Ureter (tissue), 1 donor: ENCODE results near the gene FAM81B. TPM values are rescaled to one million over a fixed set of nuclear protein-coding genes. Genes with fewer than 3 reads are reported as not detected.
"Not testable (repeated sequence)": the region's sequence is repeated elsewhere in the genome, so short reads cannot be mapped to it uniquely, and the experiment has no call there.

Experiments used
- DNase-seq: peaks from one replicate; pipeline ENCODE4 v3.0.0-alpha.2; 2020; ENCODE audit warnings: low spot score
- total RNA-seq: library from RNA; stranded (reverse); gene quantifications from one replicate; pipeline ENCODE4 v1.2.4, GENCODE V29; 2023
- donor health status: DM: yes; HTN: yes; CAD: no.

The FAM81B gene, protein sequence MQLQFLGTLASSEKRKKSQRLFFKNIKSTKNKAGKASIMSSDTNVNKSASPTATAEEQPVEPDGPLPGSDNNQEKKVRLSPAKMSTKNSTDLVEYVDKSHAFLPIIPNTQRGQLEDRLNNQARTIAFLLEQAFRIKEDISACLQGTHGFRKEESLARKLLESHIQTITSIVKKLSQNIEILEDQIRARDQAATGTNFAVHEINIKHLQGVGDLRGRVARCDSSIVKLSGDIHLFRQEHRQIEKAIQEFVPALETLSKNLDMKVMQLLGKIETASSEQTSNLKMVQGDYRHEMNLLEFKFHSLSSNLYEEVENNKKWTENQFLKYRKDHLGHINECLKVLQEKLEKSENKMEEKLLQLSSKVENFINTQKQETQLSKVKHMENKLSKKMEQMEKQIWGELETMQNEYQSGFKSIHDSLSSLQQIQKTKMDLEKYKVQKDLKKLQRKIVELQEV
- total RNA-seq, result 0.57 TPM

DNA sequence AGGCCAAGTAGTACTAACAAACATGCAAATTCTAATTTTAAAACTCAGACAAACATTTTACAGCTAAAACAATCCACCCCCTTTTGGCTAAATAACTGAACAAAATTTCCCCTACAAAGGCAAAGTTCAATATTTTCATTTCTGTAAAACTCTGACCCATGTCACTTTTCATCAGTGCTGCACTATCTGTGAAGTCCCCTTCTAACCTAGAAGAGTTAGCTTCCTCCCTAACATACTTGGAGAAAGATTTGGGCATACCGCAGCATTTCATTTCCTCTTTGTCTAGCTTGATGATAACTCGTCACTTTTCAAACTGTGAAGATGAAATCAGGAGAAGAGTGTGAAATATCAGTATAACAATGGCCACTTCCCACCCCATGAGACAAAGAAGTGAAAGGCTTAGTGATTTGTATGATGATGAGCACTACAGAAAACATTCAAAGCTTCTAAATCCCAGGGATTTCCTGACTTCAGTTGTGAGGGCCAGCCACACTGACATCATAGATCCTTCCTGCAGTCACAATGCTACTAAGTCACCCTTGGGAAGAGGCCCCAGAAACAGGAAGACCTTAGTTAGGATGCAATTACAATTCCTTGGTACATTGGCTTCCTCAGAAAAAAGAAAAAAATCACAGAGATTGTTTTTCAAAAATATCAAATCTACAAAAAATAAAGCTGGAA lies at the start of gene FAM81B:
FAM81B (plus strand) TSS at position 555 of the 681 bp plus-strand sequence; CDS start at position 579, 24 bp downstream.
- no peak for DNase-seq

DNA sequence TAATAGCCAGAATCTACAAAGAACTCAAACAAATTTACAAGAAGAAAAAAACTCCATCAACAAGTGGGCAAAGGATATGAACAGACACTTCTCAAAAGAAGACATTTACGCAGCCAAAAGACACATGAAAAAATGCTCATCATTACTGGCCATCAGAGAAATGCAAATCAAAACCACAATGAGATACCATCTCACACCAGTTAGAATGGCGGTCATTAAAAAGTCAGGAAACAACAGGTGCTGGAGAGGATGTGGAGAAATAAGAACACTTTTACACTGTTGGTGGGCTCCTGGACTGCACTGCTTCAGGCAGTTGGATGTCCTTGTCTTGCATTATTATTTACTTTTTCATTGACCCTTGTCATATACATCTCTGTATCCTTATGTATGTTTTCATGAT lies 49.7 kb upstream of the FAM81B start:
- not testable (repeated sequence) for DNase-seq

DNA sequence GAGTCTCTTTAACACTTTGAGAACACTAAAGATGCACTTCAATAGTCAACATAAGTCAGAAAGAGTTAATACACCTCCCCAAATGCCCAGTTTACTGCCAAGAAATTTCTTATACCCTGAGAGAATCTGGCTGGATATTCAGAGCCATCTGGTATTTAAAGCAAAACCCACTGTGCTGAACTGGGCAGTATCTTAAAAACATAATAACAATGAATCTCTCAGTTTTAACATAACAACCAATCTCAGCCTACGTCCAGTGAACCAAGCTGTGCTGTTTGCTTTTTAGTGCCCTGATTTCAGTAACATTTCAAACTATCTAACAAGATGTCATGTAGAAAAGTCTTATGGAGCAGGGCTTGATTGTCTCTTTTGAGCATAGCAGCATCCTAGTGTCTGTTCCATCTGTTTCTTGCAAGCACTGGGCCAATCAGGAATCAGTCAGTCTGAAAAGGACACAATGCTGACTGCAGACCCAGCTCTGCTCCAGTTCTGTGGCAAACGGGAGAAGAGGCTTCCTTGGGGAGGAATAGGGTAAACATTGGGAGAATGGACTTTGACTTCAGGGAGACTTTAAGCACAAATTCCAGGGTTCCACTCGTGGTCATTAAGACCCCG lies 43.6 kb upstream of the FAM81B start:
- no peak for DNase-seq

DNA sequence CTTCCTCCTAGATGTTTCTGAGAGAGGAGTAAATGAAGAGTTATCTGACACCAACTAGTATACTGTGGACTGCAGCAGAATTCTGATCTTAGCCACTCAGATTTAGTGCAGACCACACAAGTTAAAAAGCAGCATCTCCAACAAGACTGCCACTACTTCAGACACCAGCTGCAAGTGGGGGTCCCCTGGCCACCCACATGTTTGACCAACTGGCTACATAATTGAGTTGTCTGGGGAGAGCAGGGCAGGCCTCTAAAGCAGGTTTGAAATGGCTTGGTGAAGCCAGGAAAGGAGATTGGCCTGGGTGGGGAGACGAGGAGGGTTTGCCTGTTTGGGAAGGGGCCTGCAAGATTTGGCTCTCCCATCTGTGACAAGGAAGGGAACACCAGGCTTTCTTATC lies 40.5 kb upstream of the FAM81B start:
- no peak for DNase-seq

DNA sequence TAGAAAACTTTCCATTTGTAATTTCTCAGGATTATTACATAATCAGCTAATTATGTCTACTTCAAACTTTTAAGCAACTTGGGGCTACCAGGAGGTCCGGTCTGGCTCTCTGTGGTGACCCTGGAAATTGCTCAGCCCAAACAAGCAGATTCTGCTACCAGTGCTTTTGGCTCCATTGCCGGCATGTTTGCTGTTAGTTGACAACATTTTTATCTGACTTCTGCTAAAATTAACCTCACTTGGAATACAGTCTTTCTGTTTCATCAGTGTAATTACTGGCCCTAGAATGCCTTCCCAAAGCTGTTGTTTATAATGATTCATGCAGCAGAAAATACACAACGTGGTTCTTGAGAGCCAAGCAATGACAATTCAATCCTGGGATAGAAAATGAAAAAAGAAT lies 38.5 kb upstream of the FAM81B start:
- DNase-seq, result no peak

DNA sequence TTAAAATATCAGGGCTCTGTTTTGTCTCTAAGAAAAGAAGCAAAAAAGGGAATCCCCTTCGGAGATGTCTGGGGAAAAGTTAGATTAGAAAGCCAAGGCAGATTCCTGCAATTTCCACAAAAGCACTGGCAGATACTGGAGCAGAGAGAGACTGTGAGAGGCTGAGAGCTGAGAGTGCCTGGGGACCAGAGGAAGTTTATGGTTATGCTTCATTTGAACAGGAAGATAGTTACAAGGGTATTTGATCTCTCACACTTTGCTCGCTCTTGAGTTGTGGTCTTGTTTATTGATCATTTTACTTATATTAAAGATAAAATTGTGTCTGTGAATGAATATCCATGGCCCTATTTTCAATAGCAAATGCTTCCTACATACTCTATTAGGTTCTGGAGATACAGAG lies 32.8 kb upstream of the FAM81B start:
- DNase-seq, result no peak

DNA sequence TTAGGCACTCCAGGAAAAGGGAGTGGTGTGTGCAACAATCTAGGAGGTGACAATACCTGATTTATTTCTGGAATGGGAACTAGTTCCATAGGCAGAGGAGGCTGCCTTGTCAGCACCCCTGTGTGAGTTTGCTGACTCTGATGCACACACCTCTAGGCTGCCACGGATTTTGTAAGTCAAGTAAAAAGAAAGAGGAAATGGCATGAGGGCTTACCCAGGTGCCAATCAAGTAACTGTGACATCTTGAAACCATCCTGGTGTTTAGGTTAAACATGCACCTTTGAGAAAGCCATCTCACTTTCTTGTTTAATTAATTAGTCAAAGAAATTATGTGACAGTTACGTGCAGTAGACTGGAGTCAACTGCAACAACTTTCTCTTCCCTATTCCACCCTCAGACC lies 32.3 kb upstream of the FAM81B start:
- no peak for DNase-seq

DNA sequence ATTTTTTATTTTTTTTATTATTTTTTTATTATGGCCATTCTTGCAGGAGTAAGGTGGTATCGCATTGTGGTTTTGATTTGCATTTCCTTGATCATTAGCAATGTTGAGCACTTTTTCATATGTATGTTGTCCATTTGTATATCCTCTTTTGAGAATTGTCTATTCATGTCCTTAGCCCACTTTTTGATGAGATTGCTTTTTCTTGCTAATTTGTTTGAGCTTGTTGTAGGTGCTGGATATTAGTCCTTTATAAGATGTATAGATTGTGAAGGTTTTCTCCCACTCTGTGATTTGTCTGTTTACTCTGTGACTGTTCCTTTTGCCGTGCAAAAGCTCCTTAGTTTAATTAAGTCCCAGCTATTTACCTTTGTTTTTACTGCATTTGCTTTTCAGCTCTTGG lies 30.5 kb upstream of the FAM81B start:
- not testable (repeated sequence) for DNase-seq

DNA sequence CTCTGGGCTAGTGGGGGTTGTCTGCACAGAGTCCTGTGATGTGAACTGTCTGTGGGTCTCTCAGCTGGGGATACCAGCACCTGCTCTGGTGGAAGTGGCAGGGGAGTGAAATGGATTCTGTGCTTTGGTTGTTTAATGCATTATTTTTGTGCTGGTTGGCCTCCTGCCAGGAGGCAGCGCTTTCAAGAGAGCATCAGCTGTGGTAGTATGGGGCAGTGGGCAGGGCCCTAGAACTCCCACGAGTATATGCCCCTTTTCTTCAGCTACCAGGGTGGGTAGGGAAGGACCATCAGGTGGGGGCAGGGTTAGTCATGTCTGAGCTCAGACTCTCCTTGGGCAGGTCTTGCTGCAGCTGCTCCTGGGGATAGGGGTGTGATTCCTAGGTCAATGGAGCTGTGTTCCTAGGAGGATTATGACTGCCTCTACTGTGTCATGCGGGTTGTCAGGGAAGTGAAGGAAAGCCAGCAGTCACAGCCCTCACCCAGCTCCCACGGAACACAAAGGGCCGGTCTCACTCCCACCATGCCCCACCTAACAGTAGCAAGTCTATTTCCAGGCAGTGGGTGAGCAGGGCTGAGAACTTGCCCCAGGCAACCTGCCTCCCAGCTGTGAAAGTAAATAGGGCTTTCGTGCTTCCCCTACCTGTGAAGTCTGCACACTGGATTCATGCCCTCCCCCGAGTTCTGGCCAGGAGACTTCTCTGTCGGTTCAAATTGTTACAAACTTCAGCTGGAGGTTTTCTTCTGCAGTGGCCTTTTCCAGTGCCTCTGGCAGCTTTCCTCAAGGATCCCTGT lies 25.7 kb upstream of the FAM81B start:
- DNase-seq, result no peak

DNA sequence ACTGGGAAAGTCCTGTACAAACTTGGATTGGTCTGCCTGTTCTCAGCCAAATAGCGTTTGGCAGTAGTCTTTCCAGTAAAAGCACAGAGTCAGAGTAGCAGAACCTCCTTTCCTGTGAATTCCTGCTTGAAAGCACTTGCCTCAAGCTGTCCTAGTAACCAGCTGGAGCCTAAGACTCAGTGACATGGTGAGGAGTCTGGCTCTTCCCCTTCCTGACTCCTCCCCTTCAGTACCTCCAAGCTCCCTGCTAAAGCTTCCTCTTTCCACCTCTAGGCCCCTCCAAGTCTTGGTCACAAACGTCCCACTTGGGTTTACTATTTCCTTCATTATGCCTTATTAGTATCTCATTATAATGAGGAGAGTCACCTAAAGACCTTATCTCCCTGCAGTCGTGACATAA lies 21.4 kb upstream of the FAM81B start:
- DNase-seq, result no peak

DNA sequence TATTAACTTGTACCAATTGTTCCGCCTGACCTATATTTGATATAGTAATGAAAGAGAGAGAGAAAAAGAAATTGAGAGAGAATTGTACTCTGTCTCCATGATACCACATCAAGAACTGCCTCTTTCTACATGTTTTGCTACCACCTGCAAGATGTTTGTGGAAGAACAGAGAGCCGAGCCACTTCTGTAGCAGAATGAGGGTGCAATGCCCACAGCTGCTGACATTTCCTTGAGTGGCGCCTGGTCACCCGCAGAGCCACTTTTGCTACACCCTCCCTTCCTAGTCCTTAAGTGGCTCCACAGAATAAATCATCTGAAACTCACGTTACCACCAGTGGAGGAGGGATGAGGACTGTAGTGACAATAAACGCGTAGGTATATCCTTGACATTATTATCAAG lies 17.1 kb upstream of the FAM81B start:
- no peak for DNase-seq

DNA sequence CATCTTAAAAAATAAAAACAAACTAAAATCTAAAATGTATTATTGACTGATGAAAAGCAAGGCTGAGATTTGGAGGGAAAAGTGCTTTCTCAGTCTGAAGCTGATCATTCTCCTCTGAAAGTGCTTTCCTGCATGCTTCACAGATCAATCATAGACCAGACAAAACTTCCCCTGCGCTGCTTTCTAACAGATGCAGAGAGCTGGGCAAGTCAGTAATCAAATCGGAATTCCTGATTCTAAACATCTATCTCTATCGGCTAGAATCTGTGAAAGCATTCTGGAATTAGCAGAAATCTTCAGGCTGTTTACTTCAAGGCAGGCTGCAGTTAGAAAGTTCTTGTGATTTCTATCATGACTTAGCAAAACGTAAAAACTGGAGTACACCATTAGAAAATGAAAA lies 15.6 kb upstream of the FAM81B start:
- DNase-seq, result no peak

DNA sequence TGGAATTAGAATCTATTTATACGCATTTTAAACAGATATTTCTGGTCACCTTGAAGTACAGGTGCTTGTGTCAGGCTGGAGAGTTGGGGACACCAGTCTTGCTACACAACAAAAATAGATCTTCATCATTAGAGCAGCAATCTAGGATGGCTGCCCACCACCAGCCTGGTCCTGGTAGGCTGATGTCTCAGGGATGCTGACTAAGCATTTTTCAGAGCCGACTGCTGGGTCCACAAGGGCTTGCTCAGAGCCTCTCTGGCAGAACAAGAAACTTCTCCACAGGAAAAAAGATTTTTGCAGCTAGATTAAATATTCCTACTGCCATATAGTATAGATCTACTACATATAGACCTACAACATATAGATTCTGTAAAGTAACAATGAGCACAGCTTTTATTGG lies 12.0 kb upstream of the FAM81B start:
- DNase-seq, result no peak

DNA sequence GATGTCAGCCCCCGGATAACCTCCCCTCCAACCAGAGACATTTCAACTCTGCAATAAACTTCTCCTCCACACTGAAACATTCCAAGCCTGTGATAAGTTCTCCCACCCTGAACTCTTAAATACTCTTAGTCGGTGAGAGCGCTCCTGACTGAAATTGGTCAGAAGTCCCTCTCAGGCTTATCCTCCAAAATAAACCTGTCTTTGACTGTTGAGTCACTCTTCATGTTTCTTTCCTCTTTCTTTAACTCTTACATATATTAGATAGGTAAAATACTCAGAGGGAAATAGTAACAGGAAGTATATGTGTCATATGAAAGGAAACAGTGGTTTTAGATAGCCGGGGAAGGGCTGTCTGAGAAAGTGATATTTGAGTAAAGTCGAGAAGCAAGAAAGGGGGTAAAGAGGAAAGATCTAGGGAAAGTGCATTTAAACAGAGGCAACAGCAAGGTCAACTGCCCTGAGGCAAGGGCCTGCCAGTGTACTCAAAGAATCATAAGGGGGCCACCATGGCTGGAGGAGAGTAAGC lies 11.0 kb upstream of the FAM81B start:
- DNase-seq, result no peak

DNA sequence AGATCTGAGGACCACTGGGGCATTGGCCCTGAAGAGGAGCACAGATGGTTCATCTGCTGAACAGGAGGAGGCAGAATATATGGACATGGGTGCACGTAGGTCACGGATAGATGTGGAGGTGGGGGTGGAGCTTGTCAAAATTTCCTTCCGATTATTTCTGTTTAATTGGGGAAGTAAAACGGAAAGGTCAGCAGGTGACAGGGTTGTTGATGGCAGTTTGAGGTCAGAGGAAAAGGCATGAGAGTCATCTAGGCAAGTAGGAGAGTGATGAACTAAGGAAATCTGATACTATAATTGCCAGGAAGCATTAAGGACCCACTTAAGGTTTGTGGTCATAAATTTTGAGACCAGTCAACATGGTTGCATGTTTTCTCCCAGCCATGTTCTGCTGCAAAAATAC lies 8.4 kb upstream of the FAM81B start:
- DNase-seq, result no peak

DNA sequence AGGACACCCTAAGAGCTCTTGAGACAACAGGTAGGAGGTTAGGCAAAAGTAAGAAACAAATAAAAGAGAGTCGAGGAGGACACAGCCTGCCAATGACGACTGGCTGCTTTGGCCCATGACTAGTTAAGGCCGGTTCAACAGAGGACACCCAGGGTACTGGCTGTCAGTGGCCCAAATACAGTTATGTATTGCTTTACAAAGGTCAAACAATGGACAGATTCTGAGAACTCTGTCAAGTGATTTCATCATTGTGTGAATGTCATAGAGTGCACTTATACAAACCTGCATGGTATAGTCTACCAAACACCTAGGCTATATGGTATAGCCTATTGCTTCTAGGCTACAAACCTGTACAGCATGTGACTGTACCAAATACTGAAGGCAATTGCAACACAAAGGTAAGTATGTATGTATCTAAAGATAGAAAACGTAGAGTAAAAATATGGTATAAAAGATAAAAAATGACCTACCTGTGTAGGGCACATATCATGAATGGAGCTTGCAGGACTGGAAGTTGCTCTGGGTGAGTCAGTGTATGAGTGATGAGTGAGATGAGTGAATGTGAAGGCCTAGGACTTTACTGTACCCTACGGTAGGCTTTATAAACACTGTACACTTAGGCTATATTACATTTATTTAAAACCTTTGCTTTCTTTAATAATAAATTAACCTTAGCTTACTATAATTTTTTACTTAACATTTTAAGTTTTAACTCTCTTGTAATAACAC lies 6.5 kb upstream of the FAM81B start:
- DNase-seq, result no peak

DNA sequence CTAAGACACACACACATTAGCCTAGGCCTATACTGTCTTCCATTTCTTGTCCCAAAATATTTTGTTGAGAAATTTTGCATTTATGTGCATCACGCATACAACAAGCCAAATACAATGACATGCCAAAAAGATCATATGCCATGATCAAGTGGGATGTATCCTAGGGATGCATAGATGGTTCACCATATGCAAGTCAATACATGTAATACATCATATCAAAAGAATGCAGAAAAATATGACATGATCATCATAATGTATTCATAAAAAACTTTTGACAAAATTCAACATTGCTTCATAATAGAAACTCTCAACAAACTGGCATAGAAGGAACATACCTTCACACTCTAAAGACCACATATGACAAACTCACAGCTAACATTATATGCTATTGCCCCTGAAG lies 5.8 kb upstream of the FAM81B start:
- DNase-seq, result no peak

DNA sequence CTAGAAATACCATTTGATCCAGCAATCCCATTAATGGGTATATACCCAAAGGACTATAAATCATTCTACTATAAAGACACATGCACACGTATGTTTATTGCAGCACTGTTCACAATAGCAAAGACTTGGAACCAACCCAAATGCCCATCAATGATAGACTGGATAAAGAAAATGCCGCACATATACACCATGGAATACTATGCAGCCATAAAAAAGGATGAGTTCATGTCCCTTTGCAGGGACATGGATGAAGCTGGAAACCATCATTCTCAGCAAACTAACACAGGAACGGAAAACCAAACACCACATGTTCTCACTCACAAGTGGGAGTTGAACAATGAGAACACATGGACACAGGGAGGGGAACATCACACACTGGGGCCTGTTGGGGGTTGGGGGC lies 799 bp downstream of the FAM81B start:
- DNase-seq, result not testable (repeated sequence)

DNA sequence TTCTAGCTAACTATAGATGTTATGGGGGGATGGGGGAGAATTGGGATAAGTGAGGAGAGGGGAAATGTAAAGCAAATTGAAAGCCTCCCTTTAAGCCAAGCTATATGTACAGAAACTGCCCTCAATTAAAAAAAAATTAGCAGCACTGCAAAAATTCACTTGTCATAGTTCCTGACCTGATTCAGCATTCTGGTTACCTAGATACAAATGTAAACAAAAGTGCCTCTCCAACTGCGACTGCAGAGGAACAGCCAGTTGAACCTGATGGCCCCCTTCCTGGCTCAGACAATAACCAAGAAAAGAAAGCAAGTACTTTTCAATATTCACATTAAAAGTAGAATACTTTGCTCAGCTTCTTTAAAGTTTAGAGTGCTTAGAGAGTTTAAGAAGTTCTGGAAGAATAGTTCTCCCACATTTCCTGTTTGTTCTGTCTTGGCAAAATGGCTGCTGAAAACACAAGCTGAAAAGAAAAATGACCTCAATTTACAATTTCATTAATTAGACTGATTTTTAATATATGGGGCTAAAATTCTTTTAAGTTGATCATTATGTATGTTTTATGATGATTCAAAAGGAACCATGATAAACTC lies 1.5 kb downstream of the FAM81B start:
- DNase-seq, result no peak

DNA sequence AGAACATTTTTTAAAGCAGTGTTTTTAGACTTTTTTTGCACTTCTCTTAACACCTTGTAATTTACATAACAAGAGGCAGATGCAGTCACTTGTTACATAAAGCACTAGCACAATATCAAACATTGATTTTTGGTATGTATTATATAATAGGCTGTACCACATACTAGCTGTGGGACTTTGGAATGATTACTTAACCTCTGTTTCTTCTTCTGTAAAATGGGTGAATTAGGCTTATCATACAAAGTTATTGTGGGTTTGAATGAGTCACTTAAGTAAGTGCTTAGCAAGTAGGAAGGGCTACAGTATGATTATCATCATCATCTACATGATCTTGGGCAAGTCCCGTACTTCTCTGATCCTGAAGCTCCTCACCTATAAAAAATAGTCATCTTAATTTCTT lies 2.1 kb downstream of the FAM81B start:
- no peak for DNase-seq

DNA sequence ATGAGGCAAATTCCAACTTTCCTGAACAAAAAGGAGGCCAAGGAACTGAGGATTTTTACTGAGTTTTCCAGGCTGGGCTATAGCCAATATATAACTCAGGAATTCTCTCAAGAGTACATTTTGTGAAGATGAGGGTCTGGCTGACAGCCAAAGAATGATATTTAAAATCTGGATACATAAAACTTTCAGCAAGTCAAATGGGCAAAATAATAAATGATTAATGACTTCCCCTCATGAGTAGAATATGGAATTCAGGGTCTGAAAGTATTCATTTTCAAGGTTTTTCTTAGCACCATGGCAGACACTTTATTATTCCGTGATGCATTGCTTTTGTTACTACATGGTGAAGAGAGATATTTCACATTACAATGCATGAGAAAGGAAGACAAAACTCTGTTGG lies 7.8 kb downstream of the FAM81B start:
- DNase-seq, result no peak
